GM21381 (cell line): ENCODE results near the gene DBX2.
"Not testable (repeated sequence)": the region's sequence is repeated elsewhere in the genome, so short reads cannot be mapped to it uniquely, and the experiment has no call there.

Source experiments
- ATAC-seq: cut with Tn5 transposase; IDR thresholded peaks from one replicate; pipeline ENCODE4 v1.9.1; 2021; ENCODE audit warnings: mild to moderate bottlenecking, moderate library complexity; ENCODE audit not compliant: unreplicated experiment

The DBX2 gene

GRCh38 chr12:45012749-45013148 is 38.1 kb downstream of the DBX2 start:
- ATAC-seq: no peak

- no peak for ATAC-seq
These were observed 40.8 kb downstream of the DBX2 start for GRCh38 chr12:45010059-45010458.

GRCh38 chr12:45008211-45008610 is 42.7 kb downstream of the DBX2 start:
- ATAC-seq: no peak

GRCh38 chr12:44999355-44999754 is 51.5 kb downstream of the DBX2 start:
- ATAC-seq: no peak

GRCh38 chr12:44993161-44993560 is 57.7 kb downstream of the DBX2 start:
- ATAC-seq: no peak

GRCh38 chr12:44984863-44985262 is 66.0 kb downstream of the DBX2 start:
- ATAC-seq: not testable (repeated sequence)

GRCh38 chr12:44979918-44980317 is 71.0 kb downstream of the DBX2 start:
- no peak for ATAC-seq

GRCh38 chr12:44976246-44976645 is 74.7 kb downstream of the DBX2 start:
- ATAC-seq: no peak

- ATAC-seq: no peak
These were observed 78.0 kb downstream of the DBX2 start for GRCh38 chr12:44972746-44973421.

- no peak for ATAC-seq
These were observed 81.9 kb downstream of the DBX2 start for GRCh38 chr12:44968965-44969364.
